ENCODE measurements around the gene SLC17A9. TPM values are rescaled to one million over a fixed set of nuclear protein-coding genes. Genes with fewer than 3 reads are reported as not detected.
"Not testable (repeated sequence)": the region's sequence is repeated elsewhere in the genome, so short reads cannot be mapped to it uniquely, and the experiment has no call there.

SLC17A9 gene
- total and polyA plus RNA-seq, 12 donors = 0.17 to 69.1 (median 2.9) TPM

DNA sequence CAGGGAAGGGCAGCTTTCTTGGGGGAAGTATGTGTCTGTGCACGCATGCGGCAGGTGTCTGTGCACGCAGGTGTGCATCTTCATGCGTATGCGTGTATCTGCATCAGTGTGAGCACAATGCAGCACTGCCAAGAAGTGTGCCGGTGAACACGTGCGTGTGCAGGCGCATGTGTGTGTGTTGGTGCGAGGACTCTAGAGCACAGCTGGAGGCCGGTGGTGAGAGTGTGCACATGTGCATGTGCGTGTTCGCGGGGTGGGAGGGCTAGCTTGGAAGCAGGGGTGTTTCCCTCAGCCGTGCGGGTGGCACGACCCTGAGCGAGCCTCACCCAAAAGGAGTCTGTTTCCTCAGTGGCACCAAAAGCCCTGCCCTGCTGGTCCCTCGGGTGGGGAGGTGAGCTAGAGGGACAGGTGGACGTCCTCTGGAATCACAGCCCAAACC, 7.5 kb downstream of the SLC17A9 start:
- Histone ChIP-seq H3K27me3 (no peaks in the 10 kb centered on the region), H3K4me3 (no peak overlapping the region), H3K9me3 (replicated peaks in 1 of 3) (no peaks in the 10 kb centered on the region), H3K36me3 (replicated peaks in 1 of 2) (no peaks in the 10 kb centered on the region), H3K27ac (no peak overlapping the region), H3K4me1 (replicated peaks in 1 of 2) (no peaks in the 10 kb centered on the region)
- TF ChIP-seq POLR2A (IDR thresholded peaks at IDR 0.05) = no peak
- TF ChIP-seq, protein P1, sequence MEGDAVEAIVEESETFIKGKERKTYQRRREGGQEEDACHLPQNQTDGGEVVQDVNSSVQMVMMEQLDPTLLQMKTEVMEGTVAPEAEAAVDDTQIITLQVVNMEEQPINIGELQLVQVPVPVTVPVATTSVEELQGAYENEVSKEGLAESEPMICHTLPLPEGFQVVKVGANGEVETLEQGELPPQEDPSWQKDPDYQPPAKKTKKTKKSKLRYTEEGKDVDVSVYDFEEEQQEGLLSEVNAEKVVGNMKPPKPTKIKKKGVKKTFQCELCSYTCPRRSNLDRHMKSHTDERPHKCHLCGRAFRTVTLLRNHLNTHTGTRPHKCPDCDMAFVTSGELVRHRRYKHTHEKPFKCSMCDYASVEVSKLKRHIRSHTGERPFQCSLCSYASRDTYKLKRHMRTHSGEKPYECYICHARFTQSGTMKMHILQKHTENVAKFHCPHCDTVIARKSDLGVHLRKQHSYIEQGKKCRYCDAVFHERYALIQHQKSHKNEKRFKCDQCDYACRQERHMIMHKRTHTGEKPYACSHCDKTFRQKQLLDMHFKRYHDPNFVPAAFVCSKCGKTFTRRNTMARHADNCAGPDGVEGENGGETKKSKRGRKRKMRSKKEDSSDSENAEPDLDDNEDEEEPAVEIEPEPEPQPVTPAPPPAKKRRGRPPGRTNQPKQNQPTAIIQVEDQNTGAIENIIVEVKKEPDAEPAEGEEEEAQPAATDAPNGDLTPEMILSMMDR (IDR thresholded peaks at IDR 0.05) = no peak
- intact Hi-C loops (cut with DNase I) = no loop called here
- 81 to 92% (median 89%) methylated on average over 11 to 20 of the region's 20 CpGs for WGBS, 4 donors
- no peak for DNase-seq

DNA sequence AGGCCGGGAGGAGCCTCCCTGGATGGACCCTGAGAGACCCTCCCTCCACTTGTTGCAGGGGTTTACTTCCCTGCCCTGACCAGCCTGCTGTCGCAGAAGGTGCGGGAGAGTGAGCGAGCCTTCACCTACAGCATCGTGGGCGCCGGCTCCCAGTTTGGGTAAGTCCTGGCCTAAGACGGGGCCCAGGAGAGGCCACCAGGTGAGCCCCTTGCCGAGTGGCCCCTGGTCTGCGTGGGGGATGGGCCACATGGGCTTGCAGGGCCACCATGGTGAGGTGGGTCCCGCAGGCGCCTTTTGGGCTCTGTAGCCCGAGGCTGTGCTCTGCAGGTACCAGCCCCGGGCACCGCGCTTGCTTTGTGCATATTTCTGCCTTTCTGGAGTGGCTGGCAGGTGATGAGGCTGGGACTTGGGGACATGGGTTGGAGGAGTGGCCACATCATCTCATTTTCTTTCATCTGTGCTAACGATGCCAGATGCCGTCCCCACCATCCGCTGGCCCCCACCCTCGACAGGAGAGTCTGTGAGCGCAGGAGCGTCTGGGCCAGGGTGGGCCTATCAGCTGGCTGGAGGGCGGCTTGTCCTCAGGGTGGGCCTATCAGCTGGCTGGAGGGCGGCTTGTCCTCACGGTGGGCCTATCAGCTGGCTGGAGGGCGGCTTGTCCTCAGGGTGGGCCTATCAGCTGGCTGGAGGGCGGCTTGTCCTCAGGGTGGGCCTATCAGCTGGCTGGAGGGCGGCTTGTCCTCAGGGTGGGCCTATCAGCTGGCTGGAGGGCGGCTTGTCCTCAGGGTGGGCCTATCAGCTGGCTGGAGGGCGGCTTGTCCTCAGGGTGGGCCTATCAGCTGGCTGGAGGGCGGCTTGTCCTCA, 8.2 kb downstream of the SLC17A9 start:
- H3K27me3 ChIP-seq; H3K4me3 ChIP-seq; H3K36me3 ChIP-seq (replicated peaks in 1 of 2); DNase-seq; intact Hi-C loops (cut with DNase I); H3K27ac ChIP-seq; H3K4me1 ChIP-seq (replicated peaks in 1 of 2); H3K9me3 ChIP-seq (replicated peaks in 1 of 3): not testable (repeated sequence)
- 66 to 92% (median 87%) methylated on average over 6 to 26 of the region's 31 CpGs for WGBS, 4 donors

DNA sequence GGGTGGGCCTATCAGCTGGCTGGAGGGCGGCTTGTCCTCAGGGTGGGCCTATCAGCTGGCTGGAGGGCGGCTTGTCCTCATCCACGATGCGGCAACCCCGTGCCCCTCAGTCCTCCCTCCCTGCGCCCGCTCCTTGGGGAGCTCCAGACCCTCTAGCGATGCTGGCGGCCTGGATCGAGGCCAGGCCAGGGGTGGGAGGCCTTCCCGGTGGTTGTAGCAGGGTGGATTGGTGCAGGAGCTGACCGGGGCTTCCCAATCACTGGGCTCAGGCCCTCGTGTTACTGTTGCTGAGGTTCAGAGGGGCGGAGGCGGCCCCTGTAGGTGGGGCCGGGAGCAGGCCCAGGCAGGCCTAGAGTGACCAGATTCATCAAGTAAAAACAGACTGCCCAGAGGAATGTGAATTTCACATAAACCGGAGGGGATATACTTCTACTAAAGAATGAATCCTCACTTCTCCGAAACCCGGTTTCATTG, 8.8 kb downstream of the SLC17A9 start:
- H3K27me3 ChIP-seq = no peaks in the 10 kb centered on the region
- no peak overlapping the region for H3K27ac ChIP-seq
- H3K36me3 ChIP-seq (replicated peaks in 1 of 2) = no peaks in the 10 kb centered on the region
- no peak for TF ChIP-seq POLR2A (IDR thresholded peaks at IDR 0.05)
- TF ChIP-seq, protein P1 (IDR thresholded peaks at IDR 0.05) = no peak
- no peak for DNase-seq
- intact Hi-C loops (cut with DNase I) = no loop called here
- H3K4me1 ChIP-seq (replicated peaks in 1 of 2) = no peaks in the 10 kb centered on the region
- no peaks in the 10 kb centered on the region for H3K9me3 ChIP-seq (replicated peaks in 1 of 3)
- WGBS, 4 donors = 83 to 94% (median 87%) methylated on average over 7 to 18 of the region's 19 CpGs
- no peak overlapping the region for H3K4me3 ChIP-seq

DNA sequence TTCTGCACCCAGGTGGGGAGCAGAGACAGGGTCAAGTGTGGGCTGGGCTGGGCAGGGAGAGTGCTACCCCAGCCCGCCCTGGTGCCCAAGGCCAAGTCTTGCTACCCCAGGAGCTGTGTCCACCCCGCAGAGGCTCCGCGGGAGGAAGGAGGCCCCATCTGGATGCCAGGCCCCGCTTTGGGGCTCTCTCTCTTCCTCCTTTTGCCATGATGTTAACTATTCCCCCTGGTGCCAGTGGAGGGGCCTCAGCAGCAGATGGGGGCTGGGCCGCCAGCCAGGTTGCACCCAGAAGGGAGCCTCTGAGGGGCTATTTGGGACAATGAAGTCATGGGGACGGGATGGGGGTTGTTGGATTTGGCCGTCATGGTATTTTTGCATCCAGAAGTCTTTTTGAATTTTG, 9.3 kb downstream of the SLC17A9 start:
- H3K4me1 ChIP-seq (replicated peaks in 1 of 2) = no peaks in the 10 kb centered on the region
- 88 to 94% (median 92%) methylated on average over 8 of the region's 8 CpGs for WGBS, 4 donors
- DNase-seq = no peak
- no peak for TF ChIP-seq POLR2A (IDR thresholded peaks at IDR 0.05)
- TF ChIP-seq, protein P1 (IDR thresholded peaks at IDR 0.05) = no peak
- intact Hi-C loops (cut with DNase I) = no loop called here
- H3K27me3 ChIP-seq = no peaks in the 10 kb centered on the region
- no peaks in the 10 kb centered on the region for H3K9me3 ChIP-seq (replicated peaks in 1 of 3)
- no peak overlapping the region for H3K4me3 ChIP-seq
- H3K36me3 ChIP-seq (replicated peaks in 1 of 2) = no peaks in the 10 kb centered on the region
- no peak overlapping the region for H3K27ac ChIP-seq

All from adrenal gland (tissue), 12 donors.